Esophagus squamous epithelium (tissue), 4 donors: ENCODE results near the gene HPS3.

ENCODE experiments used
- CTCF ChIP-seq, 6 experiments: fragments of 450-650 bp in 4 of 6; fragments of 200-600 bp in 2 of 6; sonication (generic) in 2 of 6; IDR thresholded peaks; one replicate each; pipeline ENCODE4 v1.5.1; 2016 to 2019; ENCODE audit warnings: antibody characterized with exemption in 6 of 6, mild to moderate bottlenecking in 4 of 6, moderate library complexity in 4 of 6
- POLR2A ChIP-seq, 4 donors: fragments of 450-650 bp; IDR thresholded peaks; one replicate each; pipeline ENCODE4 v1.6.1; 2017; ENCODE audit warnings: antibody characterized with exemption in 4 of 4, mild to moderate bottlenecking in 4 of 4, moderate library complexity in 3 of 4

- TF ChIP-seq CTCF (IDR thresholded peaks at IDR 0.05) (no peak), POLR2A (IDR thresholded peaks at IDR 0.05) (no peak)
Measured at GRCh38 chr3:149160754-149161300, 31.4 kb downstream of the HPS3 start.
